H1 (cell line): ENCODE data around the gene CPT1A.

Experiments
- ATF2 ChIP-seq: IDR thresholded peaks from 2 replicates; pipeline ENCODE4 v1.6.1; 2012; ENCODE audit warnings: low read length, inconsistent platforms
- BACH1 ChIP-seq: IDR thresholded peaks from 2 replicates; pipeline ENCODE4 v1.6.1; 2012; ENCODE audit warnings: low read length, improper control_type of control experiment
- CHD2 ChIP-seq: IDR thresholded peaks from 2 replicates; pipeline ENCODE4 v1.6.1; 2012; ENCODE audit warnings: low read length, improper control_type of control experiment
- CREB1 ChIP-seq: IDR thresholded peaks from 2 replicates; pipeline ENCODE4 v1.6.1; 2012; ENCODE audit warnings: inconsistent platforms
- CTCF ChIP-seq, 3 experiments: IDR thresholded peaks; 1 replicate in 2 of 3; 2 replicates in 1 of 3; pipeline versions ENCODE4 v1.5.1 to v1.6.1; 2011; ENCODE audit warnings: low read length in 3 of 3, mild to moderate bottlenecking in 3 of 3, inconsistent platforms in 2 of 3, low read depth in 1 of 3, moderate library complexity in 1 of 3; ENCODE audit not compliant: insufficient read depth in 1 of 3; ENCODE audit errors: control extremely low read depth in 1 of 3
- EGR1 ChIP-seq: IDR thresholded peaks from 2 replicates; pipeline ENCODE4 v1.6.1; 2011; ENCODE audit warnings: low read depth, low read length, borderline replicate concordance
- EZH2 ChIP-seq: fragments of 200-600 bp; sonication (generic); IDR thresholded peaks from 2 replicates; pipeline ENCODE4 v1.7.1; 2012; ENCODE audit warnings: low read depth, mild to moderate bottlenecking, moderate library complexity, low read length, inconsistent platforms; ENCODE audit not compliant: severe bottlenecking
- POLR2A ChIP-seq, 2 experiments: IDR thresholded peaks; 1 replicate in 1 of 2; 2 replicates in 1 of 2; pipeline ENCODE4 v1.6.1; 2011; ENCODE audit warnings: low read depth in 2 of 2, low read length in 2 of 2, mild to moderate bottlenecking in 2 of 2; ENCODE audit errors: control extremely low read depth in 1 of 2
- POLR2AphosphoS5 ChIP-seq: IDR thresholded peaks from 2 replicates; pipeline ENCODE4 v1.6.1; 2011; ENCODE audit warnings: low read depth, low read length
- RAD21 ChIP-seq, 2 experiments: IDR thresholded peaks in 1 of 2; conservative IDR thresholded peaks in 1 of 2; 2 replicates each; pipeline ENCODE4 v1.6.1; 2011; ENCODE audit warnings: low read depth in 2 of 2, low read length in 2 of 2, improper control_type of control experiment in 1 of 2, inconsistent platforms in 1 of 2, mild to moderate bottlenecking in 1 of 2, moderate library complexity in 1 of 2
- RBBP5 ChIP-seq: IDR thresholded peaks from 2 replicates; pipeline ENCODE4 v1.7.1; 2012; ENCODE audit warnings: low read depth, mild to moderate bottlenecking, inconsistent platforms, low read length, moderate library complexity, borderline replicate concordance
- TF ChIP-seq, protein P1 (sequence below): fragments of 300-600 bp; sonication (generic); IDR thresholded peaks from 2 replicates; pipeline ENCODE4 v1.7.1; 2012; ENCODE audit warnings: low read length, moderate library complexity, mild to moderate bottlenecking, inconsistent platforms; ENCODE audit not compliant: insufficient replicate concordance

DNA sequence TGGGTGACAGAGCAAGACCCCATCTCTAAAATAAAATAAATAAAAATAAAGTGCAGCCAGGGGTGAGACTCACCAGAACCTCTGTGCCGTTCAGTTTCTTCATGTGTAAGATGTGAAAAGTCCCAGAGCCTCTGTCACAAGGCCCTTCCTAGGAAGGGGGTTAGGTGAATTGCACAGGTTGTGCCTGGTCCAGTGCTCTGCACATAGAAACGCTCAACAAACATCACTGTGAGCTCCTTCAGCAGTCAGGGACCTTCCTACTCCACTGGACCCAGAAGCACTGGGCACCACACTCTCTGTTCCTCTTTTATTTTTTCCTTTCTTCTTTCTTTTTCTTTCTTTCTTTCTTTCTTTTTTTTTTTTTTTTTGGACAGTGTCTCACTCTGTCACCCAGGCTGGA, 39.6 kb upstream of the CPT1A start:
- no peak for TF ChIP-seq EZH2
- no peak for TF ChIP-seq CTCF (IDR thresholded peaks at IDR 0.05; ENCODE audit: control extremely low read depth in 1 of 3, insufficient read depth in 1 of 3, low read depth in 1 of 3, low read length in 3 of 3)
- TF ChIP-seq RAD21 (IDR thresholded peaks at IDR 0.05 in 1 of 2, conservative IDR thresholded peaks at IDR 0.05 in 1 of 2; ENCODE audit: low read depth in 2 of 2, low read length in 2 of 2) = no peak
- no peak for TF ChIP-seq POLR2A (IDR thresholded peaks at IDR 0.05; ENCODE audit: control extremely low read depth in 1 of 2, low read depth in 2 of 2, low read length in 2 of 2)
- TF ChIP-seq ATF2 = no peak
- no peak for TF ChIP-seq EGR1
- no peak for TF ChIP-seq BACH1
- TF ChIP-seq, protein P1, sequence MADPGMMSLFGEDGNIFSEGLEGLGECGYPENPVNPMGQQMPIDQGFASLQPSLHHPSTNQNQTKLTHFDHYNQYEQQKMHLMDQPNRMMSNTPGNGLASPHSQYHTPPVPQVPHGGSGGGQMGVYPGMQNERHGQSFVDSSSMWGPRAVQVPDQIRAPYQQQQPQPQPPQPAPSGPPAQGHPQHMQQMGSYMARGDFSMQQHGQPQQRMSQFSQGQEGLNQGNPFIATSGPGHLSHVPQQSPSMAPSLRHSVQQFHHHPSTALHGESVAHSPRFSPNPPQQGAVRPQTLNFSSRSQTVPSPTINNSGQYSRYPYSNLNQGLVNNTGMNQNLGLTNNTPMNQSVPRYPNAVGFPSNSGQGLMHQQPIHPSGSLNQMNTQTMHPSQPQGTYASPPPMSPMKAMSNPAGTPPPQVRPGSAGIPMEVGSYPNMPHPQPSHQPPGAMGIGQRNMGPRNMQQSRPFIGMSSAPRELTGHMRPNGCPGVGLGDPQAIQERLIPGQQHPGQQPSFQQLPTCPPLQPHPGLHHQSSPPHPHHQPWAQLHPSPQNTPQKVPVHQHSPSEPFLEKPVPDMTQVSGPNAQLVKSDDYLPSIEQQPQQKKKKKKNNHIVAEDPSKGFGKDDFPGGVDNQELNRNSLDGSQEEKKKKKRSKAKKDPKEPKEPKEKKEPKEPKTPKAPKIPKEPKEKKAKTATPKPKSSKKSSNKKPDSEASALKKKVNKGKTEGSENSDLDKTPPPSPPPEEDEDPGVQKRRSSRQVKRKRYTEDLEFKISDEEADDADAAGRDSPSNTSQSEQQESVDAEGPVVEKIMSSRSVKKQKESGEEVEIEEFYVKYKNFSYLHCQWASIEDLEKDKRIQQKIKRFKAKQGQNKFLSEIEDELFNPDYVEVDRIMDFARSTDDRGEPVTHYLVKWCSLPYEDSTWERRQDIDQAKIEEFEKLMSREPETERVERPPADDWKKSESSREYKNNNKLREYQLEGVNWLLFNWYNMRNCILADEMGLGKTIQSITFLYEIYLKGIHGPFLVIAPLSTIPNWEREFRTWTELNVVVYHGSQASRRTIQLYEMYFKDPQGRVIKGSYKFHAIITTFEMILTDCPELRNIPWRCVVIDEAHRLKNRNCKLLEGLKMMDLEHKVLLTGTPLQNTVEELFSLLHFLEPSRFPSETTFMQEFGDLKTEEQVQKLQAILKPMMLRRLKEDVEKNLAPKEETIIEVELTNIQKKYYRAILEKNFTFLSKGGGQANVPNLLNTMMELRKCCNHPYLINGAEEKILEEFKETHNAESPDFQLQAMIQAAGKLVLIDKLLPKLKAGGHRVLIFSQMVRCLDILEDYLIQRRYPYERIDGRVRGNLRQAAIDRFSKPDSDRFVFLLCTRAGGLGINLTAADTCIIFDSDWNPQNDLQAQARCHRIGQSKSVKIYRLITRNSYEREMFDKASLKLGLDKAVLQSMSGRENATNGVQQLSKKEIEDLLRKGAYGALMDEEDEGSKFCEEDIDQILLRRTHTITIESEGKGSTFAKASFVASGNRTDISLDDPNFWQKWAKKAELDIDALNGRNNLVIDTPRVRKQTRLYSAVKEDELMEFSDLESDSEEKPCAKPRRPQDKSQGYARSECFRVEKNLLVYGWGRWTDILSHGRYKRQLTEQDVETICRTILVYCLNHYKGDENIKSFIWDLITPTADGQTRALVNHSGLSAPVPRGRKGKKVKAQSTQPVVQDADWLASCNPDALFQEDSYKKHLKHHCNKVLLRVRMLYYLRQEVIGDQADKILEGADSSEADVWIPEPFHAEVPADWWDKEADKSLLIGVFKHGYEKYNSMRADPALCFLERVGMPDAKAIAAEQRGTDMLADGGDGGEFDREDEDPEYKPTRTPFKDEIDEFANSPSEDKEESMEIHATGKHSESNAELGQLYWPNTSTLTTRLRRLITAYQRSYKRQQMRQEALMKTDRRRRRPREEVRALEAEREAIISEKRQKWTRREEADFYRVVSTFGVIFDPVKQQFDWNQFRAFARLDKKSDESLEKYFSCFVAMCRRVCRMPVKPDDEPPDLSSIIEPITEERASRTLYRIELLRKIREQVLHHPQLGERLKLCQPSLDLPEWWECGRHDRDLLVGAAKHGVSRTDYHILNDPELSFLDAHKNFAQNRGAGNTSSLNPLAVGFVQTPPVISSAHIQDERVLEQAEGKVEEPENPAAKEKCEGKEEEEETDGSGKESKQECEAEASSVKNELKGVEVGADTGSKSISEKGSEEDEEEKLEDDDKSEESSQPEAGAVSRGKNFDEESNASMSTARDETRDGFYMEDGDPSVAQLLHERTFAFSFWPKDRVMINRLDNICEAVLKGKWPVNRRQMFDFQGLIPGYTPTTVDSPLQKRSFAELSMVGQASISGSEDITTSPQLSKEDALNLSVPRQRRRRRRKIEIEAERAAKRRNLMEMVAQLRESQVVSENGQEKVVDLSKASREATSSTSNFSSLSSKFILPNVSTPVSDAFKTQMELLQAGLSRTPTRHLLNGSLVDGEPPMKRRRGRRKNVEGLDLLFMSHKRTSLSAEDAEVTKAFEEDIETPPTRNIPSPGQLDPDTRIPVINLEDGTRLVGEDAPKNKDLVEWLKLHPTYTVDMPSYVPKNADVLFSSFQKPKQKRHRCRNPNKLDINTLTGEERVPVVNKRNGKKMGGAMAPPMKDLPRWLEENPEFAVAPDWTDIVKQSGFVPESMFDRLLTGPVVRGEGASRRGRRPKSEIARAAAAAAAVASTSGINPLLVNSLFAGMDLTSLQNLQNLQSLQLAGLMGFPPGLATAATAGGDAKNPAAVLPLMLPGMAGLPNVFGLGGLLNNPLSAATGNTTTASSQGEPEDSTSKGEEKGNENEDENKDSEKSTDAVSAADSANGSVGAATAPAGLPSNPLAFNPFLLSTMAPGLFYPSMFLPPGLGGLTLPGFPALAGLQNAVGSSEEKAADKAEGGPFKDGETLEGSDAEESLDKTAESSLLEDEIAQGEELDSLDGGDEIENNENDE = no peak
- no peak for TF ChIP-seq CREB1
- TF ChIP-seq RBBP5 = no peak
- TF ChIP-seq CHD2 = no peak
- no peak for TF ChIP-seq POLR2AphosphoS5
